OCI-LY7 (cell line): ENCODE measurements around the gene ACVR2A.

Source experiments
- EZH2phosphoT487 ChIP-seq: fragments of 200-600 bp; sonication (generic); IDR thresholded peaks from 2 replicates; pipeline ENCODE4 v1.6.1; 2018; ENCODE audit warnings: low read depth, borderline replicate concordance, mild to moderate bottlenecking, mixed run types, antibody characterized with exemption, low read length, moderate library complexity, mixed read lengths
- TF ChIP-seq, protein P1 (sequence below): fragments of 200-600 bp; sonication (generic); conservative IDR thresholded peaks from 2 replicates; pipeline ENCODE4 v1.5.1; 2014; ENCODE audit warnings: mild to moderate bottlenecking, antibody characterized with exemption, low read length, moderate library complexity, mixed read lengths

GRCh38 chr2:147818741-147819140, 26.1 kb upstream of the ACVR2A start:
- TF ChIP-seq, protein P1, sequence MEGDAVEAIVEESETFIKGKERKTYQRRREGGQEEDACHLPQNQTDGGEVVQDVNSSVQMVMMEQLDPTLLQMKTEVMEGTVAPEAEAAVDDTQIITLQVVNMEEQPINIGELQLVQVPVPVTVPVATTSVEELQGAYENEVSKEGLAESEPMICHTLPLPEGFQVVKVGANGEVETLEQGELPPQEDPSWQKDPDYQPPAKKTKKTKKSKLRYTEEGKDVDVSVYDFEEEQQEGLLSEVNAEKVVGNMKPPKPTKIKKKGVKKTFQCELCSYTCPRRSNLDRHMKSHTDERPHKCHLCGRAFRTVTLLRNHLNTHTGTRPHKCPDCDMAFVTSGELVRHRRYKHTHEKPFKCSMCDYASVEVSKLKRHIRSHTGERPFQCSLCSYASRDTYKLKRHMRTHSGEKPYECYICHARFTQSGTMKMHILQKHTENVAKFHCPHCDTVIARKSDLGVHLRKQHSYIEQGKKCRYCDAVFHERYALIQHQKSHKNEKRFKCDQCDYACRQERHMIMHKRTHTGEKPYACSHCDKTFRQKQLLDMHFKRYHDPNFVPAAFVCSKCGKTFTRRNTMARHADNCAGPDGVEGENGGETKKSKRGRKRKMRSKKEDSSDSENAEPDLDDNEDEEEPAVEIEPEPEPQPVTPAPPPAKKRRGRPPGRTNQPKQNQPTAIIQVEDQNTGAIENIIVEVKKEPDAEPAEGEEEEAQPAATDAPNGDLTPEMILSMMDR = no peak
- TF ChIP-seq EZH2phosphoT487 = no peak
